ENCODE results near the gene ITGAD.

Gene ITGAD

DNA sequence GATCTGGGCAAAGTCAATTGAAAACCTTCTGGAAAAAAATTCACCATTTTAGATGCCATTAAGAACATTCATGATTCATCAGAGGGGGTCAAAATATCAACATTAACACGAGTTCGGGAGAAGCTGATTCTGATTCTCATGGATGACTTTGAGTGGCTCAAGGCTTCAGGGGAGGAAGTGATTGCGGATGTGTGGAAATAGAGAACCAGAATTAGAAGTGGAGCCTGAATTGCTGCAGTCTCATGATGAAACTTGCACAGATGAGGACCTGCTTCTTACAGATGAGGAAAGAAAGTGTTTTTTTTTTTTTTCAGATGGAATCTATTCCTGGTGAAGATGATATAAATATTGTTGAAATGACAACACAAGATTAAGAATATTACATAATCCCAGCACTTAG, 25.3 kb upstream of the ITGAD start:
- DNase-seq = no peak

DNA sequence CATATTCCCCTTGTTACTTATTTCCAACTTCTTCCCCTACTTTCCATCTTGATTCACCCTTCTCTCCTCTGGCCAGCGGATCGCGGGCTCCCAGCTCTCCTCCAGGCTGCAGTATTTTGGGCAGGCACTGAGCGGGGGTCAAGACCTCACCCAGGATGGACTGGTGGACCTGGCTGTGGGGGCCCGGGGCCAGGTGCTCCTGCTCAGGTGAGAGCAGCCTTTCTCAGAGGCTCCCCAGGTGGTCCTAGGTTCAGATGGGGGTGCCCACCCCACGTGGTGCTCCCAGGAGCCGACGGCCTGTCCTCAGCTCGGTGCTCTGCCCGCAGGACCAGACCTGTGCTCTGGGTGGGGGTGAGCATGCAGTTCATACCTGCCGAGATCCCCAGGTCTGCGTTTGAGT, 22.1 kb upstream of the ITGAD start:
- no peak for DNase-seq

GRCh38 chr16:31371619-31372484, 21.3 kb upstream of the ITGAD start:
- no peak for DNase-seq

DNA sequence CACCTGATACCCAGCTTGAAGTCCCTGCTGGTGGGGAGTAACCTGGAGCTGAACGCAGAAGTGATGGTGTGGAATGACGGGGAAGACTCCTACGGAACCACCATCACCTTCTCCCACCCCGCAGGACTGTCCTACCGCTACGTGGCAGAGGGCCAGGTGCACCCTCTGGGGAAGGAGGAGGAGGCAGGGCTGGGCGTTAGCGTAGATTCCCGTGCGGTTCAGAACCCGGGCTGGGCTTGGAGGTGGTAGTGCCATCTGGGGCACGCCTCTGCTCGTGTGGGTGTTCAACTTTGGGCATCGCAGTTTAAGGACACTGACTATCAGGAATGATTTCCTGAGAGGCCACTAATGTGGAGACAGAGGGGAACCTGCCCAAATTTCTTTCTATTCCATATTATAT, 19.9 kb upstream of the ITGAD start:
- DNase-seq = no peak

GRCh38 chr16:31375231-31375630, 17.9 kb upstream of the ITGAD start:
- no peak for DNase-seq

DNA sequence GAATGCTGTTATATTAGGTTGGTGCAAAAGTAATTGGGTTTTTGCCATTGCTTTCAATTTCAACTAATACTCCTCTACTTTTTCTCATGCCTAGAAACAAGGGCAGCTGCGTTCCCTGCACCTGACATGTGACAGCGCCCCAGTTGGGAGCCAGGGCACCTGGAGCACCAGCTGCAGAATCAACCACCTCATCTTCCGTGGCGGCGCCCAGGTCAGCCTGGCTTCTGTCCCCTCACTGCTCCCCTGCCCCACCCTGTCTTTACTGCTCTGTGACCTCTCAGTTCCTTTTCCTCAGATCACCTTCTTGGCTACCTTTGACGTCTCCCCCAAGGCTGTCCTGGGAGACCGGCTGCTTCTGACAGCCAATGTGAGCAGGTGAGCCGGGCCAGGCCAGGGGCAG, 16.4 kb upstream of the ITGAD start:
- no peak for DNase-seq

GRCh38 chr16:31377210-31377903, 15.8 kb upstream of the ITGAD start:
- no peak for DNase-seq

- DNase-seq = no peak
Observed at GRCh38 chr16:31380201-31380600, 12.9 kb upstream of the ITGAD start.

DNA sequence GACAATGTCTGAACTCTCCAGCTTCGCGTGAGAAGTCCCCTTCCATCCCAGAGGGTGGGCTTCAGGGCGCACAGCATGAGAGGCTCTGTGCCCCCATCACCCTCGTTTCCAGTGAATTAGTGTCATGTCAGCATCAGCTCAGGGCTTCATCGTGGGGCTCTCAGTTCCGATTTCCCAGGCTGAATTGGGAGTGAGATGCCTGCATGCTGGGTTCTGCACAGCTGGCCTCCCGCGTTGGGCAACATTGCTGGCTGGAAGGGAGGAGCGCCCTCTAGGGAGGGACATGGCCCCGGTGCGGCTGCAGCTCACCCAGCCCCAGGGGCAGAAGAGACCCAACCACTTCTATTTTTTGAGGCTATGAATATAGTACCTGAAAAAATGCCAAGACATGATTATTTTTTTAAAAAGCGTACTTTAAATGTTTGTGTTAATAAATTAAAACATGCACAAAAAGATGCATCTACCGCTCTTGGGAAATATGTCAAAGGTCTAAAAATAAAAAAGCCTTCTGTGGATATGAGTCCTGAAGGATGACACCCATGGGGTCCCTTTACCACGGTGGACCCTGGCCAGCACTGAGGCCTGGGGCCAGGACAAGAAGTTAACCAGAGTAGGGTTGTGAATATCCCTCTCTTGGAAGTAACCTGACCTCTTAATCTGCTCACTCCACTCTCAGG, 10.5 kb upstream of the ITGAD start:
- DNase-seq = peak; percentile 67

DNA sequence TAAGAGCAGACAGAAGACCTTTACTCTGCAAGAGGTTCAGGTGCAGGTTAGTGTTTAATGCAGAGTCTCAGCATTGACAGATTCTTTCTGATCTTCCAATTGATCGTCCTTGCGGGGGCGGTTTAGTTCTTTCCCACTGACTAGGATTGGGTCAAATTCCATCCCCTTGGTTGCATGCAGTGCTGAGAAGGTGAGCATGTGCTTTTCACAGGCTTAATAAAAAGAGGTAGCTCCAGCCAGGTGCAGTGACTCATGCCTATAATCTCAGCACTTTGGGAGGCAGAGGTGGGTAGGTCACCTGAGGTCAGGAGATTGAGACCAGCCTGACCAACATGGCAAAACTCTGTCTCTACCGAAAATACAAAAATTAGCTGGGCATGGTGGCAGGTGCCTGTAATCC, 7.5 kb upstream of the ITGAD start:
- DNase-seq = no peak

- peak; percentile 54 for DNase-seq
Observed at GRCh38 chr16:31386157-31386984, 6.8 kb upstream of the ITGAD start.

DNA sequence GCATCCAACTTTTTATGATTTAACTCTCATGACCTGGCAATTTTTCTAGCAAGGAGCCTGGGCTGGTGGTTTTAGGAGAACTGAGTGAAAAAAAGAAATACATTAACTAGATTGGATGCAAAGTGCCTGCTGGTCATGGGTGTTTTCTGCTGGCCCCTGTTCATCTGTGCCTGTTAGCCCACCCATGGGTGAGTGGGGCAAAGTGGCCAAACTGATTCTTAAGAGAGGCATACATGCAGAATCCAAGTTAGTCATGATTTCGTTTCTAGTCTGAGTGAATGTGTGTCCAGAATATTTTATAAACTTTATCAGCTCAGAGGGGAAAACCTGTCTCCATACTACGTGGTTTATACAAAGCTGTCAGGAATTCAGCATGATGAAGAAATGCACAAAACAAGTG, 4.6 kb upstream of the ITGAD start:
- DNase-seq = no peak

DNA sequence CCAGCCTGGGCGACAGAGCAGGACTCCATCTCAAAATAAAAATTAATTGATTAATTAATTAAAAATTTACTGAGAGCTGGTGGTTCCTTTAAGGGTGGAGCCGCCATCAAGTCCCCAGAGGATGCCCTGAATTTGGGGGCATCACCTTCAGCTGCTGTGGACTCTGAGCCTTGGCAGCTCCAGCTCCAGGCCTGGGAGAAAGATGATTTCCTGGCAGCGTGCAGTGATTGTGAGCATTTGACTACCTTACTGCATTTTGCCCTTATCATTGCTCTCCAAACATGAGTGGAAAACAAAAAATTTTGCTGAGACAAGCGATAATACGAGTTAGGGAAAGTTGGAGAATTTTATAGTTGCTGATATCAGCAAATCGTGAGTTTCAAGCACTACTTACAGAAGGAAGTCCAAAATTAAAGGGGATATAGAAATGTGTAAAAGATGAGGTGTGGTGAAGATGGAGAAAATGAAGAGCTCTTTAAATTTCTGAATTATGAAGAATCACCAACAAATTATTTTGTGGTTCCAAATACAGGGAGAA, 2.6 kb upstream of the ITGAD start:
- DNase-seq = no peak

GRCh38 chr16:31395647-31396046, 2.5 kb downstream of the ITGAD start:
- DNase-seq = no peak

DNA sequence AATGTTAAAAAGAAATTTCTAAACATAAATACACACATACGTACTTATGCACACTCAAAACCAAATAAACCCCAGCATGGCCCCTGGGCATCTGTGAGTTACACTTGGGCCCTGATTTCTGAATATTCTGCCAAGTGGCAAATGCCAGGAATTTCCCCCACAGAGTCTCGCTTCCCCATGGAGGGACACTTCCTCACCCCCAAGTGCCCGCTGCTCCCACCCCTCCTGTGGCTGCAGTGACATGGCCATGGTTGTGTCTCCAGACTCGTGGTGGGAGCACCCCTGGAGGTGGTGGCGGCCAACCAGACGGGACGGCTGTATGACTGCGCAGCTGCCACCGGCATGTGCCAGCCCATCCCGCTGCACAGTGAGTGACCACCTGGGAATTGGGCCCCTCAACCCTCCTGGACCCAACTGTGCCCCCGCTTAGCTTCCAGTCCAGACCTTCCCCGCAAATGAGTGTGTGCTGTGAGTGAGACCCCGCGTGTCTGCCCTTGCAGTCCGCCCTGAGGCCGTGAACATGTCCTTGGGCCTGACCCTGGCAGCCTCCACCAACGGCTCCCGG, 4.0 kb downstream of the ITGAD start:
- no peak for DNase-seq

DNA sequence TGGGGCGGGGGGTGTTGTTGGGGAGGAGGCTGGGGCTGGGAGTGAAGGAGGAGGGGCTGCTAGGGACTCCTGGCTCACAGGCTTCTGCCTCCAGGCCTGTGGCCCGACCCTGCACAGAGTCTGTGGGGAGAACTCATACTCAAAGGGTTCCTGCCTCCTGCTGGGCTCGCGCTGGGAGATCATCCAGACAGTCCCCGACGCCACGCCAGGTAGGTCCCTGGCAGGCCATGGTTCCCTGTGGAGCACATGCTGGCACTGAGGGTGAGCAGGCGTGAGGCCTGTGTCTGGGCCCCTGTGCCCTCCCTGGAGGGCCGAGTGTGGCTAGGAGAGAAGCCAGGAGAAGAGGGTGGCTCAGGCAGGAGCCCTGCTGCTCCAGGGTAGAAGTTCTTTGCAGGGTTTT, 4.6 kb downstream of the ITGAD start:
- no peak for DNase-seq

DNA sequence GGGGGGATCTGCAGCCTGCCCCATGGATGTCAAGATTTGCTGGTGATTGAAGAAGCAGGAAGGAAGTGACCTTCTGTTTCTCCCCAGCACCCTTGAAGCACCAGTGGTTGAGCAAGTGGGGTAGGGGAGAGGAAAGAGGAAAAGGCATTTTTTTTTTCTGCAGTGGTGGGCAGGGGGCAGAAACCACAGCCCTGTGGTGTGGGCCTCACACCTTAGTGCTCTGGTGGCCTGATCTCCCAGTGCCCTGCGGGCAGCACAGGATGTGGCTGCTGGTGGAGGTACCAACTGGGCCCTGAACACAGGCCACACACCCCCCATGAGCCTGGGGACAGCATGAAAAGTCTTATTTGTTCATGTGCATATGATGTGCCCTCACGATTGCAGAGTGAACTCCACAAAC, 7.1 kb downstream of the ITGAD start:
- DNase-seq = no peak

- DNase-seq = no peak
Observed at GRCh38 chr16:31401436-31401835, 8.3 kb downstream of the ITGAD start.

GRCh38 chr16:31402687-31403086, 9.6 kb downstream of the ITGAD start:
- no peak for DNase-seq

- no peak for DNase-seq
Observed at GRCh38 chr16:31403590-31404352, 10.6 kb downstream of the ITGAD start.

DNA sequence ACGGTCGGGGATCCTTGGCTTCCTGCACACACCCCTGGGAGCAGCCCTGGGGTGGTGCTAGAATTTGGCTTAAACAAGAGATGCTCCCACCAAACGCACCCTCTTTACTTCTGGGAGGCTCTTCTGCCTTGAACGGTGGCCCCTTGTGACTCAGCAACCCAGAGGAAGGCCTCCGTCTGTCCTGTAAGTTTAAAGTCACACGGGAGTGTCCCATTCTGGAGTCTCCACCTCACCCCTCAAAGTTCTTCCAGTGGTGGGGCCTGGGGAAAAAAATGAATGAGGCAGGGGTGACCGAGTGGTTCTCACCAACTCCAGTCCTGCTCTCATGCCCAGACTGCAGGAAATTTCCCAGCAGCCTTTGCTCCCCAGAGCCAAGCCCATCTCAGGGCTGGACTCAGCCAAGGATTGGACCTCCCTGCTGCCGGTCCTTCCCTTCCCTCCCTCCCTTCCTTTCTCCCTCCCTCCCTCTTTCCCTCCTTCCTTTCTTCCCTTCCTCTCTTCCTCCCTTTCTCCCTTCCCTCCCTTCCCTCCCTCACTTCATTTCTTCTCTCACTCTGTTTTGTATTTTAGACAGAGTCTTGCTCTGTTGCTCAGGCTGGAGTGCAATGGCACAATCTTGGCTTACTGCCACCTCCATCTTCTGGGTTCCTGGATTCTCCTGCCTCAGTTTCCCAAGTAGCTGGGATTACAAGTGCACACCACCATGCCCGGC, 11.4 kb downstream of the ITGAD start:
- no peak for DNase-seq
